Gastroesophageal sphincter (tissue), 3 donors: ENCODE data around the gene UGP2.

Experiments
- CTCF ChIP-seq, 4 experiments: fragments of 200-600 bp in 2 of 4; fragments of 450-650 bp in 2 of 4; sonication (generic) in 1 of 4; IDR thresholded peaks; one replicate each; pipeline ENCODE4 v1.5.1; 2017 to 2019; ENCODE audit warnings: antibody characterized with exemption in 4 of 4, mild to moderate bottlenecking in 2 of 4, moderate library complexity in 2 of 4
- EP300 ChIP-seq: sonication (generic); formaldehyde crosslinking; IDR thresholded peaks from one replicate; pipeline ENCODE4 v1.6.1; 2017; ENCODE audit warnings: antibody characterized with exemption, mild to moderate bottlenecking
- POLR2A ChIP-seq, 2 donors: fragments of 450-650 bp; IDR thresholded peaks; one replicate each; pipeline ENCODE4 v1.6.1; 2017; ENCODE audit warnings: antibody characterized with exemption in 2 of 2, mild to moderate bottlenecking in 2 of 2, moderate library complexity in 1 of 2
- POLR2AphosphoS5 ChIP-seq: sonication (generic); formaldehyde crosslinking; IDR thresholded peaks from one replicate; pipeline ENCODE4 v1.6.1; 2017; ENCODE audit warnings: antibody characterized with exemption

GRCh38 chr2:63841254-63842022, at the start of gene UGP2:
- TF ChIP-seq EP300: no peak
- TF ChIP-seq CTCF (IDR thresholded peaks at IDR 0.05): peak in 2 of 4 experiments; percentile 33 to 43
- TF ChIP-seq POLR2AphosphoS5: peak; percentile 75
- peak; percentile 64 to 75 for TF ChIP-seq POLR2A (IDR thresholded peaks at IDR 0.05)
